K562 (cell line): ENCODE data around the gene KAT7.

Source experiments
- CTCF ChIP-seq, 3 experiments: IDR thresholded peaks in 2 of 3; conservative IDR thresholded peaks in 1 of 3; 2 replicates each; pipeline ENCODE4 v1.5.1; 2011 to 2012; ENCODE audit warnings: low read length in 3 of 3, mild to moderate bottlenecking in 3 of 3, control low read depth in 2 of 3, improper control_type of control experiment in 1 of 3, inconsistent platforms in 1 of 3, low read depth in 1 of 3, mixed read lengths in 1 of 3, moderate library complexity in 1 of 3; ENCODE audit not compliant: insufficient read depth in 2 of 3
- EZH2 ChIP-seq: IDR thresholded peaks from 2 replicates; pipeline ENCODE4 v1.6.1; 2012; ENCODE audit warnings: low read depth, mild to moderate bottlenecking, inconsistent platforms, low read length, borderline replicate concordance
- HNRNPL ChIP-seq: fragments of 200-400 bp; formaldehyde crosslinking; IDR thresholded peaks from 2 replicates; pipeline ENCODE4 v1.6.1; 2017; ENCODE audit warnings: low read depth, mild to moderate bottlenecking, low read length
- KDM1A ChIP-seq, 2 experiments: fragments of 450-650 bp; IDR thresholded peaks; 2 replicates each; pipeline ENCODE4 v1.6.1; 2016; ENCODE audit warnings: mild to moderate bottlenecking in 2 of 2
- NELFE ChIP-seq: IDR thresholded peaks from 2 replicates; pipeline ENCODE4 v1.6.1; 2011; ENCODE audit warnings: mild to moderate bottlenecking; ENCODE audit not compliant: insufficient read depth, insufficient read length
- NR2F6 ChIP-seq: fragments of 450-650 bp; formaldehyde crosslinking; IDR thresholded peaks from 2 replicates; pipeline ENCODE4 v1.4.0; 2020; ENCODE audit warnings: mild to moderate bottlenecking
- NR3C1 ChIP-seq: sonication (generic); formaldehyde crosslinking; IDR thresholded peaks from 2 replicates; pipeline ENCODE4 v1.8.1; 2022; ENCODE audit warnings: missing genetic modification reagents
- POLR2A ChIP-seq: fragments of 450-650 bp; conservative IDR thresholded peaks from 2 replicates; pipeline ENCODE4 v1.6.1; 2016
- SOX6 ChIP-seq: fragments of 450-650 bp; IDR thresholded peaks from 2 replicates; pipeline ENCODE4 v1.6.1; 2014; ENCODE audit warnings: mild to moderate bottlenecking
- TARDBP ChIP-seq: fragments of 450-650 bp; IDR thresholded peaks from 2 replicates; pipeline ENCODE4 v1.6.1; 2016
- YY1 ChIP-seq, 3 experiments: IDR thresholded peaks; 2 replicates each; pipeline ENCODE4 v1.6.1; 2011; ENCODE audit warnings: low read length in 2 of 3, mild to moderate bottlenecking in 2 of 3, moderate library complexity in 2 of 3, borderline replicate concordance in 1 of 3, control low read depth in 1 of 3, low read depth in 1 of 3; ENCODE audit not compliant: insufficient read depth in 3 of 3, insufficient replicate concordance in 2 of 3, control insufficient read depth in 1 of 3, insufficient read length in 1 of 3; ENCODE audit errors: extremely low read depth in 1 of 3
- ZBTB40 ChIP-seq, 2 experiments: fragments of 450-650 bp in 1 of 2; sonication (generic) in 1 of 2; formaldehyde crosslinking in 1 of 2; IDR thresholded peaks; 2 replicates each; pipeline versions ENCODE4 v1.7.1 to v1.9.0; 2016 to 2022; ENCODE audit warnings: inconsistent platforms in 1 of 2, mild to moderate bottlenecking in 1 of 2, missing genetic modification reagents in 1 of 2
- ZBTB43 ChIP-seq: sonication (generic); formaldehyde crosslinking; IDR thresholded peaks from 2 replicates; pipeline ENCODE4 v1.8.0; 2023; ENCODE audit warnings: mild to moderate bottlenecking, missing genetic modification reagents

- TF ChIP-seq CTCF (IDR thresholded peaks at IDR 0.05 in 2 of 3, conservative IDR thresholded peaks at IDR 0.05 in 1 of 3; ENCODE audit: insufficient read depth in 2 of 3, low read depth in 1 of 3, low read length in 3 of 3) = peak; percentile 93 to 94 (median 94)
- no peak for TF ChIP-seq POLR2A
- TF ChIP-seq YY1 (IDR thresholded peaks at IDR 0.05; ENCODE audit: borderline replicate concordance in 1 of 3, control insufficient read depth in 1 of 3, extremely low read depth in 1 of 3, insufficient read depth in 3 of 3, insufficient read length in 1 of 3, insufficient replicate concordance in 2 of 3, low read depth in 1 of 3, low read length in 2 of 3) = peak in 1 of 3 experiments; percentile 12
- TF ChIP-seq ZBTB43 (CRISPR knock-in tag) = no peak
- no peak for TF ChIP-seq TARDBP
- TF ChIP-seq HNRNPL = no peak
- no peak for TF ChIP-seq SOX6
- TF ChIP-seq EZH2 = no peak; the same call in 1 of the 2 replicates
- no peak for TF ChIP-seq KDM1A (IDR thresholded peaks at IDR 0.05)
- TF ChIP-seq NR3C1 (CRISPR knock-in tag) = no peak
- TF ChIP-seq NELFE = no peak
- TF ChIP-seq NR2F6 (CRISPR knock-in tag) = no peak
- TF ChIP-seq ZBTB40 (IDR thresholded peaks at IDR 0.05) = no peak
- no peak for TF ChIP-seq ZBTB40 (CRISPR knock-in tag; IDR thresholded peaks at IDR 0.05)
Observed at GRCh38 chr17:49880291-49881053, 92.0 kb downstream of the KAT7 start.
